Measurements from ENCODE around the gene FOXP2.
"Not testable (repeated sequence)": the region's sequence is repeated elsewhere in the genome, so short reads cannot be mapped to it uniquely, and the experiment has no call there.

FOXP2 gene

DNA sequence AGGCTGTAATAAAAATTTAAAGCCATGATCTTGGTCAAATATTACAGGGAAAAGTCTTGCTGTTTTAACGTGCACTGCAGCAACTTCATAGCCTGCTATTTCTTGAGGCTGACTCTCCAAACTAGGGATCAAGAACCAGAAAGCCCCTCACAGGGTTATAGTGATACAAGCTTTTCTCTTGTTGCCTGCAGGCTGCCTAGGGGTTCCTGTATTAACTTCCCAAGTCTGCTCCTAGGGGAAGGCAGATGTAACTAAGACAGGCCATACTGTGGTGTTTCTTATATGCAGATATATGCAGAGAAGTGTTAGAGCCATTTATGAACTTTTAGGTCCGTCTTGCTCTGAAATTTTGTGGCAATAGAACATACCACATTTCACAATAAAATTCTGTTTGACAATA lies 175.7 kb downstream of the FOXP2 start:
- DNase-seq (ENCODE audit: low spot score) = no peak

DNA sequence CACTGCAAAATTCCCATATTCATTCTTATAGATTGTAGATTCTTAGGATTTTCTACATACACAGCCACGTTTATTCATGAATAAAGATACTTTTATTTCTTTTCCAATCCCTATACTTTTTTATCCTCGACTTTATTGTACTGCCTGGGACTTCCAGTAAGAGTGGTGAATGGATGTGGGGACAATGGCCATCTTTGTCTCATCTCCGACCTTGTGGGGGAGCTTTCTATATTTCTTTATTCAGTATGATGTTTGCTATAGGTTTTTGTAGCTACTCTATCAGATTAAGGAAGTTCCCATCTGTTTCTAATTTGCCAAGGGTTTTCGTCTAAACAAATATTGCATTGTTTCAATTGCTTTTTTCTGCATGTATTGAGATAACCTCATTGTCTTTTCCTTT lies 184.3 kb downstream of the FOXP2 start:
- no peak for DNase-seq (ENCODE audit: low spot score)

DNA sequence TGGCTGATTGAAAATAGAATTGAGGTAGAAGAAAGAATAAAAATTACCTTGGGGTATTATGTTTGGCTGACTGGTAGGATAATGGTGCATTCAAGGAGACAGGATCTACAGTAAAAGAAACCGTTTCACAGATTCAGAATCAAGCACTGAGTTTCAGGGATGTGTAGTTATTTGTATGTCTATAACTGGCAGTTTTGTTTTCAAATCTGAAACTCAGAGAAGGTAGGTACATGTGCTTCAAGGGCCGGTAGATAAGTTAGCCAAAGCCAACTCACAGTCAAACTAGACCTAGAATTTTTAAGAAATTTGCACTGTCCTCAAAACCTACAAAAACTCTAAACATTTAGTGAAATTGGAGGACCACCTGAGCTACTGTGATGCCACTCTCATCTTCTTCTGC lies 191.5 kb downstream of the FOXP2 start:
- no peak for DNase-seq (ENCODE audit: low spot score)

DNA sequence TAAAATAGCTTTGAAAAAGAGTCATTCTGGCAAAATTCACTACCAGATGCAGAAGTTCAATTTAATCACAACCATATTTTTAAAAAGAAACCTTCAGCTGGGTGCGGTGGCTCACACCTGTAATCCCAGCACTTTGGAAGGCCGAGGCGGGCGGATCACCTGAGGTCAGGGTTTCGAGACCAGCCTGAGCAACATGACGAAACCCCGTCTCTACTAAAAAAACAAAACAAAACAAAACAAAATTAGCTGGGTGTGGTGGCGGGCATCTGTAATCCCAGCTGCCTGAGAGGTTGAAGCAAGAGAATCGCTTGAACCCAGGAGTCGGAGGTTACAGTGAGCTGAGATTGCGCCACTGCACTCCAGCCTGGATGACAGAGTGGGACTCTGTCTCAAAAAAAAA lies 194.2 kb downstream of the FOXP2 start:
- DNase-seq (ENCODE audit: low spot score) = not testable (repeated sequence)

DNA sequence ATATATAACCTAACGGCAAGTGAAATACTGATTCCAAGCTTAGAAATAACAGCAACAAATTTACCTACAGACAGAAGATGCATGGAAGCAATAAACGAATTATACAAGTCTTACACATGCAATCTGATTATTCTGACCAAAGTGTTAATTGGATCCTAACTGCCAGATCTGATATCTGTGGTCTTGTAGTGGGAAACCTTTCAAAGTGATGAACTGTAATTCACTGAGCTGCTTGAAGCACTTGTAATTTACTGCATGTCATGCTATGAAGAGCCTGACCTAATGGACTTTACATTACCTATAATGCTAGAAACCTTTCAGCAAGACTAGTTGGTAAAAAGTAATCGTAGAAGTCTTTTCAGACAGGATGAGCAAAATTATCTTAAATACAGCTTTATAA lies 205.6 kb downstream of the FOXP2 start:
- DNase-seq (ENCODE audit: low spot score) = no peak

DNA sequence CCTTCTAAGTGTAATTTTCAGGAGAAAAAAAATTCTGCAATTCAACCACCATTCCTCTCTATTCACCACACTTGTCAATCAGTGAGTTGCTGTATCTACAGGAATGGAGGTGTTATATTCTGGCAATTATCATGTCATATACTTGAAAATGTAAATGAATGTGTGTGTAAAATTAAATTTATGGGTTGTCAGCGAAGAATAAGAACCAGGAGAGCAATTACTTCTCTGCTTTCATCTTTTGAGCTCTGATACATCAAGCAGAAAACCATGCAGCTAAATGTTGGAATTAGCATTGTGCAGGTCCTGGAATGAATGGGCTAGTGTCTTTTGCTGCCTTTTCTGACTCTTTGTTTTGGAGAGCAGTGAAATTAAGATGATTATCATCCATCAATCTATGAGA lies 207.6 kb downstream of the FOXP2 start:
- no peak for DNase-seq (ENCODE audit: low spot score)

DNA sequence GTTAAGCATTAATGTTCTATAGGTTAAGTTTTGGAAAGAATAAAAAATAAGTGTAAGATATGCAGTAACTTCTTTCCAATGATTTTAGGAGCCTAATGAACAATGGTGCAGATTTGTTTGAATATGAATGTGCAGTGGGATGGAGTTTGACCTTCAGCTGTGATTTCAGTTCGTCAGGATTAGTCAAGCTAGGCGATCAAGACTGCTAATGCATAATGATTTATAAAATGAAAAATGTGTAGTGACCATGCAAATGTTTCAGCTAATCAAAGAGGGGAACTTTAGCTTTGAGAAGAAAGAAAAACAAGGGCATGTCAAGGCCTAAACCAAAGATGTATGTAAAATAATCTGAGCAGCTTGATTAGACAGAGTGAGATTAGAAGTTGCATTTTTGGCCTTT lies 208.5 kb downstream of the FOXP2 start:
- no peak for DNase-seq (ENCODE audit: low spot score)

GRCh38 chr7:114627231-114627630 lies 212.6 kb downstream of the FOXP2 start:
- no peak for DNase-seq (ENCODE audit: low spot score)

- DNase-seq (ENCODE audit: low spot score) = no peak
Measured at GRCh38 chr7:114628362-114628761, 213.7 kb downstream of the FOXP2 start.

DNA sequence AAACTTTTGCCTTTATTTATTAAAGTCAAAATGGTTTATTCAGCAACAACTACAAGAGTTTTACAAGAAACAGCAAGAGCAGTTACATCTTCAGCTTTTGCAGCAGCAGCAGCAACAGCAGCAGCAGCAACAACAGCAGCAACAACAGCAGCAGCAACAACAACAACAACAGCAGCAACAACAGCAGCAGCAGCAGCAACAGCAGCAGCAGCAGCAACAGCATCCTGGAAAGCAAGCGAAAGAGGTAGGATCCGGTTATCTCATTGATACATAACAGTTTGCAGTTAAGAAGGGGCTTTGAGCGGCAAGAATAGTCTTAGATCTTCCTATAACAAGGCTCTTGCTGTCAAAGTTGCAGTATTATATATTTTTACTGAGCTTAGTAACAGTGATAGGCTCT lies 215.1 kb downstream of the FOXP2 start:
- DNase-seq (ENCODE audit: low spot score) = no peak

DNA sequence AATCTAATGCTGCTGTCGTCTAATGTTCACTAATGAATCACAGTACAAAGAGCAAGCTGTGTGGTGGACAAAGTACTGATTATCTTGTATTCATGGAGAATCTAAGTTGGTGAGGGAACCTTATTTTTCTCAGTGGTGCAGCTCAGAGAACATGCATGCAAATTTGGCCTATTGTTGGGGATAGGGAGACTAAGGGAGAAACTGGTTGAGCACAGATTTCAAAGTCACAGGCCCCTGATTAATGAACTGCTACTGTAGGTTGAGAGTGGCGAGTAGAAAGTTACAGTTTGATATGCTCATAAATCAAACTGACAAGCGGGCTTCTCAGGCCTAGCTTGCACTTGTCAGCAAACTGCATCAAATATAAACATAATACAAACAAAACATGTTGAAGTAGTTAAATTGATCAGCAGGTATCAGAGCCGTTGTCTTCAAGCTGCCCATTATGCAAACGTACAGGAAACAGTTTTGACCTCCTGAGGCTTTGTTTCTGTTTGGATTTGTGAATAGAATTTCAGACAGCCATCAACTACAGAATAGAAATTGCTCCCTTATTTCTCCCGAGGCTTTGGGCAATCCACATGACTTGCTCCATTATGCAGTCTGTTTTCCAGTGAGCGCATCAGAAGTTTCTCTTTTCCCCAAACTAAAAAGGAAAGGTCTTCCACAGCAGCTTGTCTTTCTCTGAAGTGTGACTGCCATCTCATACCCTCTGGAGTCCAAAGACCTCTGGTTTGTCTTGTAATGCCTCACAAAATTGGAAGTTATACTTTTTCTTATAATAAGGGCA lies 215.8 kb downstream of the FOXP2 start:
- DNase-seq (ENCODE audit: low spot score) = no peak

- DNase-seq (ENCODE audit: low spot score) = no peak
Measured at GRCh38 chr7:114631249-114631822, 216.7 kb downstream of the FOXP2 start.

DNA sequence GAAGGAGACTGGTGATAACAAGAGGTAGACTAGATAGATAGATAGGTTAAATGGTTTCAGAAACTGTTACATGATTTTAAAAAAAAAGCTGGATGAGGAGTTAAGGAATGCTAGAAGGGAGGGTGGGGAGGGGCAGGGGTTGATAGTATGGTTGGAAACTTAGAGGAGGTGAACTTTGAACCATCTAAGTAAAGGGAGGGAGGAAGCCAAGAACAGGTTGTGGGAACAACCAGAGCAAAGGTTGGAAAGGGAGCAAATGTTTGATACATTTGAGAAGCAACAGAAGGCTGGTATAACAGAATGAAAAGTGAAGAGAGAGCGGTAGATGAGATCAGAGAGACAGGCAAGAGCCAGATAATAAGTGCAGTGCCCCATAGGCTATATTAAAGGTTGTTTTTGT lies 224.8 kb downstream of the FOXP2 start:
- DNase-seq (ENCODE audit: low spot score) = no peak

- DNase-seq (ENCODE audit: low spot score) = no peak
Measured at GRCh38 chr7:114644455-114644854, 229.8 kb downstream of the FOXP2 start.

GRCh38 chr7:114645451-114645850 lies 230.8 kb downstream of the FOXP2 start:
- no peak for DNase-seq (ENCODE audit: low spot score)

GRCh38 chr7:114647518-114647917 lies 232.9 kb downstream of the FOXP2 start:
- DNase-seq (ENCODE audit: low spot score) = no peak

GRCh38 chr7:114648117-114648516 lies 233.5 kb downstream of the FOXP2 start:
- DNase-seq (ENCODE audit: low spot score) = no peak

- DNase-seq (ENCODE audit: low spot score) = no peak
Measured at GRCh38 chr7:114648680-114649079, 234.1 kb downstream of the FOXP2 start.

DNA sequence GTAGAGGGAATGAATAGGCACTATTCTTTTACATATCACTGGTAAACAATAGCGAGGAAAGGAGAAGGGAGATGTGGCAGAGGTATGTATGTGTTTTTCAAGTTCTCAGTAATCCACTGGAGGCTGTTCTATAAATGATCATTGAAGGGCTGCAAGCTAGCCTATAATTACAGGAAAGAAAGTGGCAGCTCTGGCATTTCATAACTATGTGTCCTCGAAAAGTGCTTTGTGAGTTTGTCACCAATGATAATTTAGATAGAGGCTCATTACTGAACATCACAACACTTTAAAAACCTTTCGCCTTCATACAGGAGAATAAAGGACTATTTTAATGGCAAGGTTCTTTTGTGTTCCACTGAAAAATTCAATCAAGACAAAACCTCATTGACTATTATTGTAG lies 235.1 kb downstream of the FOXP2 start:
- DNase-seq (ENCODE audit: low spot score) = no peak

DNA sequence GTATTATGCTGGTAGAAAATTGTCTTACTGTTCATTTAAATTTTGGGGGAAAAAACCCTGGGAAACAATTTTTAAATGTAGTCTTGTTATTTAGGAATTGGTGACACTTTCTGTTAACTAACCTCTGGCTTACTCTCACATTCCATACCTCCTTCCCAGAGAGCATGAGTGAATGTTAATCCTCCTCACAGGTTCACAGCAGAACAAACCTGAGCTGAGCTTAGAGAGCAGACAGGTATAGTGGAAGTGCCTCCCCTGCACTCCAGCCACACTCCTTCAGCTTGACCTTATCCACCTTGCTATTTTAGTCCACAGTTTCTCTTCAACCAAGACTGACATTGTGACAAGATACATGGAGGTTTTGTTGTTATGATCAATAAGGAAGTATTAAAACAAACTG lies 235.9 kb downstream of the FOXP2 start:
- no peak for DNase-seq (ENCODE audit: low spot score)

GRCh38 chr7:114652041-114652440 lies 237.4 kb downstream of the FOXP2 start:
- DNase-seq (ENCODE audit: low spot score) = no peak

DNA sequence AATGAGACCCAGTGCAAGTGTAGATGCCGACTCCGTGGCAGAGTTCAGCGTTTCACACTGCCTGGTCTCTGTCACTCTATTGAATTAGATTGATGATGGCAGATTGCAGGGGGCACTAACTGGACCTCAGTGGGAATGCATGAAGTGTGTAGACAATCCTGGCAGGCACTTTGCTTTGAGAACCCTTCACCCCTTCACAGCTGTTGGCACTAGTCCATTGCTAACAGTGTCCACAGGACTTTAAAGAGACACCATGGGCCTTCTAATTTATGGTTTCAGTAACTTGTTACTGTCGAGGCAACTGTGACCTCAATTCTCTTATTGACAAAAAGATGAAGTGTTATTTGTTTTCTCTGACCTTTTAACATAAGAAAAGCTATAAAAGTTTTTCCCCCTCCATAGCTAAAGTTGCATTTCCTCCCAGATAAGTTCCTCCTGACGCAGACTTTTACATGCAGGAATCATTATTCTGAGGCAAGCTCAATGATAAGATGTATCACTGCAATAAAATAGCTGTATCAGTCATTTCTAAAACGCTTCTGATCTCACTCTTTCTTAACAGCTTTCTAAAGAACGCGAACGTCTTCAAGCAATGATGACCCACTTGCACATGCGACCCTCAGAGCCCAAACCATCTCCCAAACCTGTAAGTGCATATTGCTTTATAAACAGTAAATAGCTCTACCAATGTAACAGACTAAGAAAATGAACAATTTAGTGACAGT lies 238.9 kb downstream of the FOXP2 start:
- no peak for DNase-seq (ENCODE audit: low spot score)

DNA sequence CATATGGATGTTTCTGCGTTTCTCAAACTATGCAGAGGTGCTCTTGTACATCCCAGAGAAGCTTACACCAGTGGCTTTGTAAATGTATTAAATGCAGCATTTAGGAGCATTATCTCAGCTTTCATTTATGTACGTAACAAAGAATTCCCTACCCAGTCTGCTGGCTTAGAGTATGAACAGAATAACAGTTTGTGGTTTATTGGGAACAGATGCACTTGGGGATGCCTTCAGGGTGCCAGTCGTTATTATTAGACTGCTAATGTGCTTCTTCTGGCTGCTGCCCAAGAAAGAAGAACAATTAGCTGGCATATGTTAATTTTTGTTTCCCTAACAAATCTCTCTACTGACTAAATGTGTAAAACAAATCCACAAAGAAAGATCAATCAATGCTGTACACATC lies 241.9 kb downstream of the FOXP2 start:
- no peak for DNase-seq (ENCODE audit: low spot score)
